ENCODE measurements around the gene PRPF19.

DNA sequence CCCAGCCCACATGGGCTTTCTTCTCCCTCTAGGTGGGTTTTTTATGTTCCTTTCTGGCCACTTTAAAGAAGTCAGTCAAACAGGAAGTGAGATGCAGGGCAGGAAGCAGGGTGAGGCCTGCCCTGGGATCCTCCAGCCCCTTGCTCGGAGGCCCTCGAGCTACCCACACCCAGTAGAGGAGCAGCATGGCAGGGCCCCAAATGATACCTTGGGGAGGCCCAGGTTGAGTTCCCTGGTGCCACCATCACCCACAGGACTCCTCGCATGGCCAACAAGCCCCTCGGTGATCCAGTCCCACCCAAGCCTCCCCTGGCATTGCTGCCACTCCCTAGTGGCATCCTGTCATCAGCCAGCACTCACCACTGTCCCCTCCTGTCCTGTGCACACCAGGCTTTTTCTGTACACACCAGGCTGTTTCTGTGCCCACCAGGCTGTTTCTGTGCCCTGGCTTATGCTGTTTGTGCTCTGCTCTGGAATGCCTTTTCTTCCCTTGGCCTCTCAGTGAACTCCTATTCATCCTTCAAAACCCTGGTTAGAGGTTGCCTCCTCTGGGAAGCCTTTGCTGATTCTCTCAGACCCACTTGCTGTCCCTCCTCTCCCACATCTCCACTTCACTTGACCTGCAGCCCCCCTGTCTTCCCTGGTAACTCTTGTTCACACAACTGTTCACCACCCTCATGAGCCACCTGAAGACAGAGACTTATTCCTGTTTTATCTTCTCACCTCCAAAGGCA is 47.5 kb downstream of the PRPF19 start:
- TF ChIP-seq CTCF (IDR thresholded peaks at IDR 0.05) (no peak), POLR2A (IDR thresholded peaks at IDR 0.05) (no peak)
